Tibial artery (tissue), 4 donors: ENCODE results near the gene C1orf105.

Experiments
- DNase-seq, 2 donors: peaks; one replicate each; pipeline ENCODE4 v3.0.0-alpha.2; 2019
- H3K27ac ChIP-seq, 2 donors: fragments of 200-600 bp; sonication (generic) in 1 of 2; 1 replicate in 1 of 2; 2 replicates in 1 of 2; pipeline ENCODE4 v1.5.1; 2018 to 2019; ENCODE audit warnings: mild to moderate bottlenecking in 1 of 2
- H3K27me3 ChIP-seq, 2 donors: fragments of 200-600 bp; sonication (generic) in 1 of 2; one replicate each; pipeline versions ENCODE4 v1.5.1 to v1.6.0; 2016 to 2019
- H3K36me3 ChIP-seq, 3 donors: fragments of 200-600 bp; sonication (generic) in 2 of 3; one replicate each; pipeline ENCODE4 v1.5.1; 2016 to 2019; ENCODE audit warnings: mild to moderate bottlenecking in 2 of 3
- H3K4me1 ChIP-seq, 4 donors: fragments of 200-600 bp; sonication (generic) in 2 of 4; 1 replicate in 3 of 4; 2 replicates in 1 of 4; pipeline ENCODE4 v1.5.1; 2016 to 2019
- H3K4me3 ChIP-seq, 2 donors: fragments of 200-600 bp; sonication (generic) in 1 of 2; 1 replicate in 1 of 2; 2 replicates in 1 of 2; pipeline ENCODE4 v1.5.1; 2018 to 2019; ENCODE audit warnings: mild to moderate bottlenecking in 2 of 2
- H3K9me3 ChIP-seq, 3 donors: fragments of 200-600 bp; sonication (generic) in 1 of 3; one replicate each; pipeline ENCODE4 v1.5.1; 2016 to 2019
- CTCF ChIP-seq, 2 experiments: fragments of 200-600 bp in 1 of 2; fragments of 450-650 bp in 1 of 2; IDR thresholded peaks; one replicate each; pipeline ENCODE4 v1.5.1; 2017 to 2019; ENCODE audit warnings: antibody characterized with exemption in 2 of 2, mild to moderate bottlenecking in 1 of 2, moderate library complexity in 1 of 2
- intact Hi-C: fragments of 100-400 bp; cut with DNase I; formaldehyde crosslinking; loops from one replicate; pipeline ENCODE4 v1.15.0; 2023; ENCODE audit warnings: low total_unique reads

C1orf105 gene

GRCh38 chr1:172421974-172422604 lies 1.6 kb downstream of the C1orf105 start:
- H3K4me3 ChIP-seq = no peak overlapping the region
- no peaks in the 10 kb centered on the region for H3K27me3 ChIP-seq
- H3K27ac ChIP-seq = peak overlapping the region in 1 of 2 donors; percentile 44
- no peak for TF ChIP-seq CTCF (IDR thresholded peaks at IDR 0.05)
- peak; percentile 27 to 66 for DNase-seq
- peaks cover 0 to 18% (median 10%) of the 10 kb centered on the region in 4 donors for H3K4me1 ChIP-seq
- no peaks in the 10 kb centered on the region for H3K9me3 ChIP-seq
- intact Hi-C loops = no loop called here
- H3K36me3 ChIP-seq = no peaks in the 10 kb centered on the region

GRCh38 chr1:172423336-172423735 lies 2.9 kb downstream of the C1orf105 start:
- intact Hi-C loops = no loop called here
- DNase-seq = no peak
- Histone ChIP-seq H3K9me3 (no peaks in the 10 kb centered on the region), H3K27ac (no peak overlapping the region), H3K4me3 (no peak overlapping the region), H3K4me1 (peaks cover 0 to 18% (median 10%) of the 10 kb centered on the region in 4 donors), H3K27me3 (no peaks in the 10 kb centered on the region), H3K36me3 (no peaks in the 10 kb centered on the region)
- no peak for TF ChIP-seq CTCF (IDR thresholded peaks at IDR 0.05)

- H3K36me3 ChIP-seq = no peaks in the 10 kb centered on the region
- no peak for TF ChIP-seq CTCF (IDR thresholded peaks at IDR 0.05)
- peaks cover 0 to 18% (median 10%) of the 10 kb centered on the region in 4 donors for H3K4me1 ChIP-seq
- no peaks in the 10 kb centered on the region for H3K27me3 ChIP-seq
- H3K27ac ChIP-seq = no peak overlapping the region
- H3K9me3 ChIP-seq = no peaks in the 10 kb centered on the region
- no peak for DNase-seq
- no peak overlapping the region for H3K4me3 ChIP-seq
- intact Hi-C loops = no loop called here
Measured at GRCh38 chr1:172425339-172425738, 4.9 kb downstream of the C1orf105 start.

GRCh38 chr1:172427191-172427590 lies 6.7 kb downstream of the C1orf105 start:
- no peak for TF ChIP-seq CTCF (IDR thresholded peaks at IDR 0.05)
- intact Hi-C loops = no loop called here
- peaks cover 0 to 7% (median 0%) of the 10 kb centered on the region in 3 donors for H3K36me3 ChIP-seq
- no peaks in the 10 kb centered on the region for H3K27me3 ChIP-seq
- no peak overlapping the region for H3K4me3 ChIP-seq
- peaks cover 0 to 13% (median 5%) of the 10 kb centered on the region in 4 donors for H3K4me1 ChIP-seq
- DNase-seq = no peak
- no peaks in the 10 kb centered on the region for H3K9me3 ChIP-seq
- H3K27ac ChIP-seq = no peak overlapping the region

- Histone ChIP-seq H3K4me1 (peaks cover 0 to 5% (median 0%) of the 10 kb centered on the region in 4 donors), H3K36me3 (peaks cover 0 to 7% (median 0%) of the 10 kb centered on the region in 3 donors), H3K27ac (no peak overlapping the region), H3K9me3 (no peaks in the 10 kb centered on the region), H3K4me3 (no peak overlapping the region), H3K27me3 (no peaks in the 10 kb centered on the region)
- peak in 1 of 2 donors; percentile 26 for DNase-seq
- TF ChIP-seq CTCF (IDR thresholded peaks at IDR 0.05) = peak; percentile 70 to 75
- intact Hi-C loops = no loop called here
Measured at GRCh38 chr1:172429331-172430127, 9.0 kb downstream of the C1orf105 start.
